H1 (cell line): Measurements from ENCODE around the gene PPFIA2. TPM values are rescaled to one million over a fixed set of nuclear protein-coding genes. Genes with fewer than 3 reads are reported as not detected.

Experiments used
- GTF2F1 ChIP-seq: IDR thresholded peaks from 2 replicates; pipeline ENCODE4 v1.6.1; 2012; ENCODE audit warnings: low read depth, low read length, improper control_type of control experiment, borderline replicate concordance
- KDM5A ChIP-seq: fragments of 200-600 bp; IDR thresholded peaks from 2 replicates; pipeline ENCODE4 v1.7.1; 2012; ENCODE audit warnings: mild to moderate bottlenecking, low read length, inconsistent platforms, mixed read lengths
- polyA plus RNA-seq, 7 experiments: library from polyadenylated mRNA; depleted of rRNA in 3 of 7; stranded (reverse) in 5 of 7; unstranded in 2 of 7; fragments of >200 nt in 5 of 7; fragments of 200-250 nt in 2 of 7; gene quantifications; 1 replicate in 5 of 7; 2 replicates in 1 of 7; 4 replicates in 1 of 7; pipeline versions ENCODE4 v1.2.1 to v1.2.3, GENCODE V29; 2011 to 2013; ENCODE audit warnings: missing spikeins in 2 of 7, mixed read lengths in 2 of 7
- total RNA-seq: library from RNA; stranded (reverse); fragmentation: NEBNext Ultra II Directional; extraction: Animal tissue kit (Norgen Biotek cat#: 25700); gene quantifications from 2 replicates; pipeline ENCODE4 v1.2.1, GENCODE V29; 2021

PPFIA2 gene
- total and polyA plus RNA-seq, 2 of the 8 experiments (the other 6 are each of a cell fraction or from before 2014, with no cell fraction given): 1.2 to 1.8 TPM

- TF ChIP-seq GTF2F1 (no peak), KDM5A (no peak)
- TF ChIP-seq, all 59 proteins: peak for 0
These were observed 344.7 kb downstream of the PPFIA2 start (continued) for GRCh38 chr12:81414441-81414840.
